HG03045 (cell line): ENCODE measurements around the gene STK17A.

Source experiments
- ATAC-seq: cut with Tn5 transposase; IDR thresholded peaks from one replicate; pipeline ENCODE4 v1.9.1; 2021; ENCODE audit warnings: mild to moderate bottlenecking, moderate library complexity; ENCODE audit not compliant: unreplicated experiment

Gene STK17A

DNA sequence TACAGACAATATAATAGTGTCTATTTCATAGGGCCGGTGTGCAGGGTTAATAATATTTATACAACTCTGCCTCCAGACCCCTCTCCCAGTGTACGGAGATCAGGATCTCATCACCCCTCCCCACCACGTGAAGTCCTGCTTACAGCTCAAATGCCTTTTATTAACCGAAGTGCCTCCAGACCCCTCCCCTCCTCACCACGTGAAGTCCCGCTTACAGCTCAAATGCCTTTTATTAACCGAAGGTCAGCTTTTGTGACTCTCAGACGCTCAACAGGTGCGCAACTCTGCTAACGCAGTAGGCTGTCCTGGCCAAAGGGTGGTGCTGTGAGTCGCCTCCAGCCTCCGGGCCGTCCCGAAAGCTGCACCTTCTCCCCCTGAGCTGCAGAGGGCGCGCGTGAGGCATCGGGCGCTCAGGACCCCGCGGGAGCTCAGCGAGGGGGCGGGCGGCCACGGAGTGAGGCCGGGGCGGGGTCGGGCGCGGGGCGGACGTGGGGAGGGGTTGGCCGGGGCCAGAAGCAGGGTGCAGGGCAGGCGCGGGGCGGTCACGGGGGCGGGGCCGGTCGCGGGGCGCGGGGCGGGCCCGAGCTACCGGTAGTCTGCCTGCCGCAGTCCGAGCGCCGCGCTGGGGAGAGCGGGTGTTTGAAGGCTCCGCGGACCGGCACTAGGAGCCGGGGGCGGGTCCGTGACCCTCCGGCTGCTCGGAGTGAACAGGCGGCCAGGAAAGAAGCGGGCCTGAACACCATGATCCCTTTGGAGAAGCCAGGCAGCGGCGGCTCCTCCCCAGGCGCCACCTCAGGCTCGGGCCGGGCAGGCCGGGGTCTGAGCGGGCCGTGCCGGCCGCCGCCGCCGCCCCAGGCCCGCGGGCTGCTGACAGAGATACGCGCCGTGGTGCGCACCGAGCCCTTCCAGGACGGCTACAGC lies at the start of gene STK17A:
STK17A (plus strand) TSS at position 606 of the 921 bp plus-strand sequence; CDS start at position 742, 136 bp downstream.
- ATAC-seq = peak; percentile 74

DNA sequence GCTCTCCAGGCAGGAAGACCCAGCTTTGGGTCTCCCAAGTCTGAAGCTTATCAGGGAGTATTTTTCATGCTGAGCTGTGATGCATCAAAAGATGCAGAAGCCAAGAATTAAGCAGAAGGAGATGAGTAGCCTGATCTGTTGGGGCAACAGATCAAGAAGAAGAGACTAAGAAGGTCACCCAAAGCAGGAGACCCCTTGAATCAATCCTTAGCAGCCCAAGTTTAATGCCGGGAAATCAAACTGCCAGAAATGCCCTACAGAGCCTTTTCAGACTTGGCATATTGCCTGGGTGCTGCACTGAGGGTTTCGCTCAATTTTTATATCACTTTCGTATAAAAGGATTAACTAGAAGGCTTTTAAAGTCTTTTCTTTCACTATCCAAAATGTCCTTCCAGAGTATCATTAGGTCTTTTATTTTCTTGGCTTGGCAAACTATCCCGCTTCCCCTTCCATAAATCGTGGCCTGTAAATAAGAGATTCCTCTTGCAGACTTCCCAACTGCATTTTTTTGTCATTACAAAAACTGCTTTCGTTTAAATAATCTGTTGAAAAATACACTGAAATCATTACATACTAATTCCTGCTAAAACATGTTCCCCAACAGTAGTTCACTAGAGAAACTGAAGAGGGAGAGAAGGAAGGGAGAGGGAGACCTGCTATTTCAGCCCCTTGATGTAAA lies 49.0 kb upstream of the STK17A start:
- no peak for ATAC-seq

DNA sequence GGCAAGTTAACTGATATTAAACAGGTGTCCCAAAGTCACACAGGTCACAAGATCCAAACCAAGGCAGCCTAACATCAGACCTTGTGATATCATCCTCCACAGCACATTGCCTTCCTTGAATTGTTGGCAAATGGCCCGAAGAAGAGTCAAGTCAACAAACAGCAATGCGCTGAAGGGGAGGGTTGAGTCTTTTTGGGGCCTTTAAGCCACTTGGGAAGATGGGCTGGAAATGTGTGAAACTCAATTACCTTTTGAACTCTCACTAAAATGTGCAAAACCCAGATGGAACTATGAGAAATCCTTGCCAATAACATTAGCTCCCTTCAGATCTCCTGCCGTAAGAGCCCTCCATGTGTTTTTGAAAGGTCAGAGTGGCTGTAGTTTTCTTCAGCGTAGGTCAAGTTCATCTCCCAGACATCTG lies 47.9 kb upstream of the STK17A start:
- ATAC-seq = no peak

DNA sequence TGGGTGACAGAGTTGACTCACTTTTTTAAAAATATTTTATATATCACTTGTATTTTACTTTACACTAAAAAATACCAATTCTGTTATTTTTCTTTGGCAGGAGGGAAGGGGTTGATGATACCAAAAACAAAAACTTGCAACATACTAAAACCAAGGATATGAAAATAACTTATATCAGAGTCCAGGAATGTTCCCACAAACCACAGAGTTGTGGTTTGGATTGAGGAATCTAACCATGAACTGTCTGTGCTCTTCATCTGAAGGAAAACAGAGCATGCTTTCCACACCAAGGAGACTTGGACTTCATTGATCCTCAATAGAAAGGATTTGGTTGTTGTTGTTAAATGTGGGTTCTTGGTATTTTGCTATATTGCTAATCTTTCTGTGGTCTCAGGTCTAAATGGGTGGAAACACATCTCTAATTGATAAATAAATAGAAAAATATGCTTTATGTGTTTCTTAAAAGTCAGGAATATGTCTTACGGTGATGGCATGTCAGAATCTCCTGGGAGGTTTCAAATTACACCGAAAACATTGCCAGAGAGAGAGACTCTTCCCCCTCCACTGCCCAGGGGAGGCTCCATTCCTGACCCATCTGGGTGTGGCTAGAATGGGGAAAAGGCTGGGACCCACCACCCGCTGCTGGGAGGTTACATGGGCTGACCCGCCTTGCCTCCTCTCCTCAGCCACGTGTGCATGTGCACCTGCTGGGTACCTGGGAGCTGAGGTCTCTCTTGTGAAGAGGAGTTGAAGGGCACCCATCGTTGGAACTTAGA lies 46.9 kb upstream of the STK17A start:
- ATAC-seq = no peak

DNA sequence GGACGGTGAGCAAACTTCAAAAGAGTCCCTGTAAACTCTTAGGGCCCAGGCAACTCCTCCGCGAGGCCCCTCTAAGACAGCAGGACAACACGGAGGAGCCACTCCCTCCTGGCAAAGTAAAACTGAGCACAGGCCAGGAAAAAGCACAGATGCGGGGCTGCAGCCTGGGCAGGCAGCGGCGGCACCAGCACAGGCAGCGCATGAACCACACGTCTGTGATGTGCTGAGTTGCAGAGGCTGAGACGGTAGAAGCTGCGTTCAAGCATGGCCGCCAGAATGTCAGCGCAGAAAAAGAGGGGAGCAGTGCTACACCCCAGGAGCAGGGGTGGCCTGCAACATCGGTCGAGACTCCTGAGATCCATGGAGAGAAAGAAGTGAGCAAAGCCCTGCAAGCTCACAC lies 46.1 kb upstream of the STK17A start:
- ATAC-seq = no peak

DNA sequence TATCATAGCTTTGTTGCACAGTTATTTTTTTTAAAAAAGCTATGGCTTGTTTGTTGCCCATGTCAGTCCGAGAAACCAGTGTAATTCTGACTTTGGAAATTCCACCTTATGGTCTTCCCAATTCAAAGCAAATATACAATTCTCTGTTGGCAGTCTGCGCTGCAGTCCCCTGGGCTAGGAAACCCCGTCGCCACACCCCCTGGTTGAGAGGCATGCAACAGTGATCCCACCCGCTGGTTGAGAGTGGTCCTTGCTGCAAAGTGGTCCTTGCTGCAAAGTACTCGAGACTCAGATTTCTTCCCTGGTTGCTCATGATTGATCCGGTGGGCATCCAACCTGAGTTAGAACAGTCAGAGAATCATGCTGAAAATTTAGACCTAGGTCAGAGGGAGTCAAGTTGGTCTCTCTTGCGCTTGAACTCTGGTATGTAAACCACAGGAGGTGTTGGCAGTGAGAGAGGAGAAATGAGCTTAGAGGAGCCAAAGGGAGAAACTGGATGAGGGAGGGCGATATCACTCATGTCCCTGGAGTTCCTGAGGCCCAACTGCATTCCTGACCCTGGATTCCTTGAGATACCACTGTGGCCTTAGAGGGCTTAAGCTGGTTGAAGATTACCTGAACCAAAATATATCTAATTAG lies 45.0 kb upstream of the STK17A start:
- ATAC-seq = no peak

DNA sequence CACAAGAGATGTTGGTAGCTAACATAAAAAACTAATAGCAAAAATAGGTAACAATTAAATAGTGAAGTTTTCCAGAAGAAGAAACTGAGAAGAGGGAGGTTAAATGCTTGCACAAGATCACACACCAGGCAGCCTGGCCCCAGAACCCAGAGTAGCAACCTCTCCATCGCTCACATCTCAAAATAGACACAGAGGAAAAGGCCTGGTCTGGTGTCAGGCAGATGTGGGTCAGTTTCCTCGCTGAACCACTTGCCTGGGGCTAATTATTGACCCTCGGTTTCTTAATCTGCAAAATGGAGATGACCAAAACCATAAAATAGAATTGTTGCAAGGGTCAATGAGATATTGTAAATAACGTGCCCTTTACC lies 44.5 kb upstream of the STK17A start:
- no peak for ATAC-seq

DNA sequence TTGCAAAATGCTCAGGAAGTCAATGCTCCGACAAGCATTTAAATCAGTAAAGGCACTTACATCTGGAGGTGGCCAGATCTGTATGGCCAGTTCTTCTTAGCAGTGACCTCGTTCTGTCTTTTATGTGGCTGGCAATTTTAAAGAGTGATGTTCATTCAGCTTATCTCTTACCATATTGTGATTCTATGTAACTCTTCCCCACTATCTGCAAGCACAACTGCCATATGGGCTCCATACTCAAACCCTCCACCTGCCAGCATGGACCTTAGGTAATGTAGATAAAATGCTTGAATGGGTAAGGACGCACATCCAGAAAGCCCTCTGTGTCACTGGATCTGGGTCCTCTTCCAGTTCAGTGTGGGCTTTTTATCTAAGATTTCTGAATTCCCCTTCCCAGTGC lies 42.4 kb upstream of the STK17A start:
- ATAC-seq = no peak

DNA sequence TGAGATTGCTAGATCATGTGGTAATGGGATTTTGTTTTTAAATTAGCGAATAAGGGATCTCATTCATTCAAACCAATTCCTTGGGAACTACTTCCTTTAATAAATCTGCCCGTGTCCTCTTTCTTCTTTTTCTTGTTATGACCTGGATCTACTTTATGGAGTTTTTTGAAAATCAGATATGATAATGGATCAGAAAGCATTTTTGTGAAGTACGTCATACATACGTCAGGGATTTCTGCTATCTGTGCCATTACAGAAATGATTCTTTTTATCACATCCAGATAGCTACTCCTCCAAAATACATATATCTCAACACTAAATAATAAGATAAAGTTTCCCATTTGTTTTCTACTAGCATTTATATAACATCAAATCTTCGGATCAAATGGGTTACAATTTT lies 40.2 kb upstream of the STK17A start:
- no peak for ATAC-seq

DNA sequence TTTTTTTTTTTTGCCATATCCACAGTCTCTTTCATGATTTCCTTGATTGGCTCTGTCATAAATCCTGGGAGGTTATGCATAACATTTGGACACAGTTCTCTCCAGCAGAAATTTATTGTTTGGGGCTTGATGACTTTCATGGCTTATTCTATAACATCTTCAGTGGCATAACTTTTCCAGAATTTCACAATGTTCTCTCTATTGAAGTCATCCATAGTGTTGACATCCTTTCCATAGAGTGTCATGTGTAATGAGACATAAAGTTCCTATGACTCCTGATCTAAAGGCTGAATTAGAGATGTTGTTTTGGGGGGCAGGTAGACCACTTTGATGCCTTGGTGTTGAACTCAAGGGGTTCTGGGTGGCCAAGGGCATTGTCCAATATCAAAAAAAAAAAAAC lies 36.7 kb upstream of the STK17A start:
- ATAC-seq = no peak

DNA sequence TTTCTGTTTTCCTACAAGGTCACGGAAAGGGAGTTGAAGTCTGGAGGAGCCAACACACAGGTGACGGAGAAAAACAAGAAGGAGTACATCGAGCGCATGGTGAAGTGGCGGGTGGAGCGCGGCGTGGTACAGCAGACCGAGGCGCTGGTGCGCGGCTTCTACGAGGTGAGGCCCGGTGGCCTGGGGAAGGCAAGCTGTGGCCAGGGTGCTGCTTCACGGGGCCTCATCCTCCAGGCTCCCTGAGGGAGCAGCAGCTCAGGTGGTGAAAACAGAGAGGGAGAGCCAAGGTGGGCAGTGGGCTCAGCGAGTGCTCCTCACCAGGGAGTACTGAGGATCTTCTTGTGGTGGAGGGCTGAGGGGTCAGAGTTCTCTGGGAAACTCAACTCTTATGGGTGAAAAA lies 32.5 kb upstream of the STK17A start:
- ATAC-seq = no peak

DNA sequence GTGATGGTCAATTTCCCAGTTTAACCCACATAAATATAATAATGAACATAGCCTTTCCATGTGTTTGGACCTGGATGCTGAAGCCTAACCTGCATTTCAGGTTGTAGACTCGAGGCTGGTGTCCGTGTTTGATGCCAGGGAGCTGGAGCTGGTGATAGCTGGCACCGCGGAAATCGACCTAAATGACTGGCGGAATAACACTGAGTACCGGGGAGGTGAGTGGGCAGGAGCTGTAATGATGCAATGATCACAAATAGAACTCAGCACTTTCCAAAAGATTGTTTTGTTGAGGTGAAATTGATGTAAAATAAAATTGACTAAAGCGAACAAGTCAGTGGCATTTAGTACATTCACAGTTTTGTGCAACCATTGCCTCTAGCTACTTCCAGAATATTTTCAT lies 30.8 kb upstream of the STK17A start:
- no peak for ATAC-seq

DNA sequence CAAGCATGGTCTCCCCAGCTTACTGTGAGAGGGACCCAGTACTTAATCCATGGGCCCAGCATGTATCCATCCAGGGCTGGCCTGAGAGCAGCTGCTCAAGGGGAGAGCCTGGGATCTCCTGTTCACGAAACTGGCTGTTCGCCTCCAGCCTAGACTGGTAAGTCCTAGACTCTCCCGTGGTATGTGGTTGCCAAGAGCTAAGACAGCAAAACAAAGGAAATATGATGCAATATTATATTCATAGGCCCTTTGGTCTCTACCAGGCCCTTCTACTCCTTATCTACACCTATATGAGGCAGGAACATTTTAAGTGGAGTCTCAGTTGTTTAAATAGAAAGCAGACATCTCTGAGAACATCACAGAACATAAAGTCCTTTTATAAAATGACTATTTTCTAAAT lies 28.9 kb upstream of the STK17A start:
- ATAC-seq = no peak

DNA sequence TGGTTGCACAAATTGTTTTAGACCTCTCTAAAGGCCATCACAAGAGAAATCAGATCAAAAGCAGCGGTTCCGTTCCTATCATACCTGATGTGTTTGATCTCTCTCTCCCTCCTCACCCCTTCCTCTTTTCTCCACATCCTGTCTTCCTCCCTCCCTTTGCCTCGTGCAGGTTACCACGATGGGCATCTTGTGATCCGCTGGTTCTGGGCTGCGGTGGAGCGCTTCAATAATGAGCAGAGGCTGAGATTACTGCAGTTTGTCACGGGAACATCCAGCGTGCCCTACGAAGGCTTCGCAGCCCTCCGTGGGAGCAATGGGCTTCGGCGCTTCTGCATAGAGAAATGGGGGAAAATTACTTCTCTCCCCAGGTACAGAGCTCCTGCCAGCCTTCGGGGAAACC lies 28.5 kb upstream of the STK17A start:
- no peak for ATAC-seq

DNA sequence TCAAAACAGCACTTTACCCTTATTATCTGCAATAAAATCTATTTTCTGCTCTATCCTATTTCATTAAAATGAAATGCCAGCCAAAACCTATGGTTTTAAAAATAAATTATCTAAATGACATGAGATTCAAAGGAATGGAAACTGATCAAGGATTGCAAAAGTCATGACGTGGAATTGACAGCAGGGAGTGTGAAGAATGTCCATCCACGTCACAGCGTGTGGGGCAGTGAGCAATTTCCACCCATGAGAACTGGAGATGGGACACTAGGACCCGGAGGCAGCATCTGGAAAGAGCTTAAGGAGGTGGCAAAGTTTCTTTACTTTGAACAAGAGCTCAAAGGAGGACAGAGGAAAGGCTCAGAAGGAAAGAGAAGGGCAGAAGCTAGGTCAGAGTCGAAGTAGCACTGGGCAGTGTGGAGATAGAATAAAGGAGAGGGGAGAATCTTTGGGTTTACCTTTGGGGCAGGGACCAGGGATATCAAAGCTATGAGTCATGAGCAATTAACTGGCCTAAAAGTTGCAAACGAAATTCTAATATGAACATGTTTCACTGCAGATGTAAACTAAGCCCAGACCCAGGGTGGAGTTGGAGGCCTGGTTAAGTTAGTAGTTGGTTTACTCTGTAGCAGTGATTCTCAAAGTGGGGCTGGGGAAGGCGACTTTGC lies 24.9 kb upstream of the STK17A start:
- no peak for ATAC-seq

DNA sequence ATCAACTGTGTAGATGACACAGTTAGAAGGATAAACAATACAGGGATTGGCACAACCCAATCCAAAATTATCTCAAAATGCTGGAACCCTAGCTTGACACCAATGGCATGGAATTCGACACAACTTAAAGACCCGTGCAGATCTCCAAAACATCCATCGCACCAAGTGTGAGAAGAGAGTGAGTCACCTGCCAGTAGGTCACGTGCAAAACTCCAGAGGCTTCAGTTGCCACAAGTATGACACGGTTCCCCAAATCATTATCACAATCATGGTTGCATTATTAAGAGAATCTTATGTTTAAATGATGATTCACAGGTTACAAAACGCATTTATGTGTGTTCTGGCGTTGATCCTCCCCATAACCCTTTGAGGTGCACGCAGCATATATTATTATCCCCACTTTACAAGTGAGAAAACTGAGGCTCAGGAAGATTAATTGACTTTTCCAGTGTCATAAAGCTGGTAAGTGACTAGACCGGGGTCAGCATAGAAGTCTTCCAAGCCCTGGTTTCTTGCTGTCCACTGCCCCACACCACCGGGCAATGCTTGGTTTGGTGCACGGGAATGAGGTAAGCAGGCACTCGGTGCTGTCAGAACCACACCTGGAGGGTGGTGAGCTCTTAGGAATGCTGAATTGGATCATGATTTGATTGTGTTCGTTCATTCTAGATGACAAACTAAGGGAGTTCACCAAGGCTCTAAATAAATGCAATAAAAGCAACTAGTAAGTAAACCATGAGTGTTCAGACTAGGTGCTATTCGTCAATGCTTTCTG lies 23.6 kb upstream of the STK17A start:
- no peak for ATAC-seq

DNA sequence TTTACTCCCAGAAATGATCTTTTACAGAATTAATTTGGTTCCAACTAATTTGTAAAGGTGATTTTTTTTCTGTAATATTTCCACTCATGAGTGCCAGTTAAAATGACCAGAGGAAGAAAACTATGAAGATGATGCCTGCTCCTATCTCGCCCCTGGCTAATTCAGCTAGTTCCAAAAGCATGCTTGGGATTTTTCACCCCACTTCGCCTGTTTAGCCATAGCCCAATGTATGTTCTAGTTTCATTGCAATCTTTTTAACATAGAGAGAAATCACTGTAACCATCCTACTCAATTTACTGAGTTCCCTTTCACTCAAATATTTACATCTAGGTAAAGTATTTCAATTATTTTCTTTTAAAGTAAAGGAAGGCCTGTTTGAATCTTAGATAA lies 23.0 kb upstream of the STK17A start:
- ATAC-seq = no peak

DNA sequence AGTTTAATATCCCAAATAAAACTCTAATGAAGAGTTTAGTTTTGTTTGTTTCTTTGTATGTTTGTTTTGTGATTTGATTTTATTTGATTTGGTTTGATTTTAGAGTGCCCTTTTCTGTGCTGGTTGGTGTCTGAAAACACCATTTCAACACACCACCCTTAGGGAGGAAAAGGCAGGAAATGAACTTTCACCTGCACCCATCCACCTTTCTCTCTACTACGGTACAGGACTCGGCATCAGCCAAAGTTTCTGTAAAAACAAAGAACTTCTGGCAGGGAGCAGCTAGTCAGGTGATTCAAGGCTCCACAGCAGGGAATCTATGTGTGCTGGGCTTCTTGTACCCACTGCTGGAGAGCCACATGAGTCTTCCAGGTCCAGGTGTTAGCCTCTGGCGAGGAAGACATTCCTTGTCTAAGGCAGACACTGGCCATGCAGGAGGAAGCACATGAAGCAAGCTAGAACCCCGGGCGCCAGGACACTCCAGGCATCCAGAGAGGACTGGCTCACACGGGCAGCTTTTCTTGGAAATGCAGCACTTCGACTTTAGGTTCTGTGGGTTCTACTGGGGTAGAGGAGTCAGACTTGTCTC lies 22.1 kb upstream of the STK17A start:
- no peak for ATAC-seq

DNA sequence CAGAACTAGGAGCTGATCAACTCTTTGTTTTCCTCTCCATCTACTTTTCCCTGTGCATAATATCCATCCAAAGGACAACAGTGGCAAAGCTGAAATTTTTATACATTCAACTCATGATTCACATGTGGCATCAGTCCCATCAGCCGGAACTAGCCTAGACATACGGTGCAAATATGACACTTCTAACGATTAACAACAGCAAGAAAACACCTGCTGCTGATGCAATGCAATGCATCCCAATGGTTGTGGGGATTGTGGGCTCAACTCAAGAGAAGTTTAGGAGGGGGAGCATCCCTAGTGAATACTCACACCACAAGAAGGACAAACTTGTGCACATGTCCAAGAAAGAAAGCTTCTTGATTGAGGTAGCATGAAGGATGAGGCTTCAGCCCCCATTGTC lies 20.5 kb upstream of the STK17A start:
- ATAC-seq = no peak
